Measurements from ENCODE around the gene EFNB1. TPM values are rescaled to one million over a fixed set of nuclear protein-coding genes. Genes with fewer than 3 reads are reported as not detected.

Gene EFNB1
- total and polyA plus RNA-seq, 2 of the 8 experiments (the other 6 are each of a cell fraction or from before 2014, with no cell fraction given), result 2.3 to 5.4 TPM

- Histone ChIP-seq H3K79me1 (ENCODE audit: low read depth, low read length) (no peaks in the 10 kb centered on the region), H4K20me1 (replicated peaks in 1 of 2; ENCODE audit: control insufficient read depth in 1 of 2, insufficient read depth in 2 of 2, low read length in 2 of 2) (no peaks in the 10 kb centered on the region), H3K27me3 (replicated peaks in 1 of 4; ENCODE audit: control insufficient read depth in 3 of 4, extremely low read depth in 1 of 4, insufficient read depth in 3 of 4, low read length in 3 of 4) (no peaks in the 10 kb centered on the region), H3K4me2 (ENCODE audit: insufficient read depth in 1 of 2, low read depth in 2 of 2, low read length in 2 of 2) (no peak overlapping the region), H2BK20ac (ENCODE audit: low read length) (no peak overlapping the region), H4K91ac (replicated peaks; ENCODE audit: insufficient read length, low read length) (no peak overlapping the region), H3K79me2 (ENCODE audit: control insufficient read depth in 1 of 2, insufficient read depth in 2 of 2, low read length in 2 of 2) (no peaks in the 10 kb centered on the region), H2BK15ac (ENCODE audit: low read length) (no peak overlapping the region), H4K5ac (ENCODE audit: insufficient read length, low read depth, low read length) (no peak overlapping the region), H2AK5ac (ENCODE audit: low read depth, low read length) (no peak overlapping the region), H3K36me3 (ENCODE audit: control insufficient read depth in 2 of 4, insufficient read depth in 4 of 4, low read length in 3 of 4) (no peaks in the 10 kb centered on the region), H2BK12ac (ENCODE audit: low read depth, low read length) (no peak overlapping the region), H3K9me3 (ENCODE audit: insufficient read depth in 2 of 2, low read depth in 1 of 2, low read length in 1 of 2) (no peaks in the 10 kb centered on the region), H3K23ac (ENCODE audit: insufficient read length) (no peak overlapping the region), H2BK5ac (ENCODE audit: low read depth, low read length) (no peak overlapping the region), H3K4me3 (ENCODE audit: extremely low read depth in 1 of 4, insufficient read depth in 2 of 4, low read depth in 3 of 4, low read length in 4 of 4) (no peak overlapping the region), H3K4ac (replicated peaks; ENCODE audit: insufficient read length, low read depth, low read length) (no peak overlapping the region), H2AFZ (ENCODE audit: low read length) (no peak overlapping the region), H3K23me2 (ENCODE audit: low read depth, low read length) (no peaks in the 10 kb centered on the region), H3K14ac (ENCODE audit: insufficient read length) (no peak overlapping the region), H4K8ac (ENCODE audit: extremely low read depth, insufficient read depth, low read length) (no peak overlapping the region), H3K56ac (replicated peaks; ENCODE audit: insufficient read length, low read depth, low read length) (no peak overlapping the region), H3K4me1 (replicated peaks in 1 of 4; ENCODE audit: control insufficient read depth in 3 of 4, insufficient read depth in 4 of 4, low read length in 3 of 4) (peaks cover 0 to 10% (median 4%) of the 10 kb centered on the region in 4 experiments; a peak in 5 of 7 replicates), H3K18ac (ENCODE audit: extremely low read depth, low read length) (no peak overlapping the region; the same call in 1 of the 2 replicates), H2BK120ac (replicated peaks; ENCODE audit: low read depth, low read length) (no peak overlapping the region), H3K27ac (ENCODE audit: low read depth, low read length) (no peak overlapping the region), H3K9ac (replicated peaks in 1 of 4; ENCODE audit: extremely low read depth in 1 of 4, low read depth in 3 of 4, low read length in 3 of 4) (no peak overlapping the region)
- POLR2A ChIA-PET (ENCODE audit: partially characterized antibody), result no interaction called here
- no peak for DNase-seq (ENCODE audit: low read depth in 1 of 2, low spot score in 2 of 2)
- 50% methylated on average over 1 of the region's 2 CpGs; no CpG with 5 or more reads in 1 of the 2 experiments for WGBS, 2 experiments (ENCODE audit: extremely low coverage in 1 of 2, insufficient coverage in 1 of 2, insufficient read length in 1 of 2, insufficient replicate concordance in 2 of 2, low coverage in 1 of 2, low lambda C conversion rate in 2 of 2, missing lambda C conversion rate in 1 of 2)
- CTCF ChIA-PET (ENCODE audit: partially characterized antibody), result interaction anchor here (0.6 to 1.3 kb wide), 2 partner anchors 9 to 14 kb away, joined by 3 read pairs; no protein-coding TSS in a partner anchor
- no peak for FAIRE-seq
- TF ChIP-seq ASH2L (IDR thresholded peaks at IDR 0.05; ENCODE audit: low read length), result no peak
These were observed 36.5 kb downstream of the EFNB1 start for GRCh38 chrX:68865300-68865699.
